Measurements from ENCODE around the gene BRIP1.
"Not testable (repeated sequence)": the region's sequence is repeated elsewhere in the genome, so short reads cannot be mapped to it uniquely, and the experiment has no call there.

Gene BRIP1

DNA sequence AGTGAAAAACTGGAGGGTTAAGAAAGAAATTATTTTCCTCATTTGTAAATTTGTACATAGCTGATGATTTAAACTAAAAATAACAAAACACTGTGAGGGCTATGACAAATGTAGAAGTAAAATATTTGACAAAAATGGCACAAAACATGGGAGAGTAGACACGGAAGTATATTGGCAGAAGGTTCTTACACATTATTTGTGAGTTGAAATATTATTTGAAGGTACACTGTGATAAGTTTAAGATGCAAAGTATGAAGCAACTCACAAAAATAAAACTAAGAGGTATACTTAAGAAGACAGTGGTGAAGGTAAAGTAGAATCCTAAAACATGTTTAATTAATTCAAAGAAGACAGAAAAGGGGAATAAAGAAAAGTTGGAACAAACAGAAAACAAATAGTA, 34.6 kb downstream of the BRIP1 start:
- DNase-seq (ENCODE audit: low read depth in 2 of 2), result no peak

DNA sequence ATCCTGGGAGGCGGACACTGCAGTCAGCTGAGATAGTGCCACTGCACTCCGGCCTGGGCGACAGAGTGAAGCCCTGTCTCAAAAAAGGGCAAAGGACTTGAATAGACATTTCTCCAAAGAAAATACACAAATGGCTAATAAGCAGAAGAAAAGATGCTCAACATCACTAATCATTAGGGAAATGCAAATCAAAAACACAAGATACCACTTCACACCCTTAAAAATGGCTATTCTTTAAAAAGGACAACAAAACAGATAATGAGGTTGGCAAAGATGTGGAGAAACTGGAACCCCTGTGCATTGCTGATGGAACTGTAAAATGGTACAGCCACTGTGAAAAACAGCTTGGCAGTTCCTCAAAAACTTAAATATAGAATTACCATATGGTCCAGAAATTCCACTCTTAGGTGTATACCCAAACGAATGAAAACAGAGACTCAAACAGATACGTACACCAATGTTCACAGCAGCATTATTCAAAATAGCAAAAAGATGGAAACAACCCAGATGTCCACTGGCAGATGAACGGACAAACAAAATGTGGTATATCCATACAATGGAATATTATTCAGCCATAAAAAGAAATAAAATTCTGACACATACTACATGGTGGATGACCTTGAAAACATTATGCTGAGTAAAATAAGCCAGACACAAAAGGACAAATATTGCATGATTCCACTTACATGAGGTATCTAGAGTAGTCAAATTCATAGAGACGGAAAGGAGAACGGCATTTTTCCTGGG, 35.5 kb downstream of the BRIP1 start:
- no peak for DNase-seq (ENCODE audit: low read depth in 2 of 2)

DNA sequence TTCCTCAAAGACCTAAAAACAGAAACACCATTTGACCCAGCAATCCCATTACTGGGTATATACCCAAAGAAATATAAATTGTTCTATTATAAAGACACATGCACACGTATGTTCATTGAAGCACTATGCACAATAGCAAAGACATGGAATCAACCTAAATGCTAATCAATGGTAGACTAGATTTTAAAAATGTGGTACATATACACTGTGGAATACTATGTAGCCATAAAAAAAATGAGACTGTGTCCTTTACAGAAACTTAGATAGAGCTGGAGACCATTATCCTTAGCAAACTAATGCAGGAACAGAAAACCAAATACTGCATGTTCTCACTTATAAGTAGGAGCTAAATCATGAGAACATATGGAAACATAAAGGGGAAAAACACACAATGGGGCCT, 36.5 kb downstream of the BRIP1 start:
- DNase-seq (ENCODE audit: low read depth in 2 of 2), result not testable (repeated sequence)

DNA sequence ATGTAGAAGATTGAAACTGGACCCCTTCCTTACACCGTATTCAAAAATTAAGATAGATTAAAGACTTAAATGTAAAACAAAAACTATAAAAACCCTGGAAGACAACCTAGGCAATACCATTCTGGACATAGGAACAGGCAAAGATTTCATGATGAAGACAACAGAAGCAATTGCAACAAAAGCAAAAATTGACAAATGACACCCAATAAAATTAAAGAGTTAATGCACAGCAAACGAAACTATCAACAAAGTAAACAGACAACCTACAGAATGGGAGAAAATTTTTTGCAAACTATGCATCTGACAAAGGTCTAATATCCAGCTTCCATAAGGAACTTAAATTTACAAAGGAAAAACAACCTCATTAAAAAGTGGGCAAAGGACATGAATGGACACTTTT, 37.1 kb downstream of the BRIP1 start:
- not testable (repeated sequence) for DNase-seq (ENCODE audit: low read depth in 2 of 2)

DNA sequence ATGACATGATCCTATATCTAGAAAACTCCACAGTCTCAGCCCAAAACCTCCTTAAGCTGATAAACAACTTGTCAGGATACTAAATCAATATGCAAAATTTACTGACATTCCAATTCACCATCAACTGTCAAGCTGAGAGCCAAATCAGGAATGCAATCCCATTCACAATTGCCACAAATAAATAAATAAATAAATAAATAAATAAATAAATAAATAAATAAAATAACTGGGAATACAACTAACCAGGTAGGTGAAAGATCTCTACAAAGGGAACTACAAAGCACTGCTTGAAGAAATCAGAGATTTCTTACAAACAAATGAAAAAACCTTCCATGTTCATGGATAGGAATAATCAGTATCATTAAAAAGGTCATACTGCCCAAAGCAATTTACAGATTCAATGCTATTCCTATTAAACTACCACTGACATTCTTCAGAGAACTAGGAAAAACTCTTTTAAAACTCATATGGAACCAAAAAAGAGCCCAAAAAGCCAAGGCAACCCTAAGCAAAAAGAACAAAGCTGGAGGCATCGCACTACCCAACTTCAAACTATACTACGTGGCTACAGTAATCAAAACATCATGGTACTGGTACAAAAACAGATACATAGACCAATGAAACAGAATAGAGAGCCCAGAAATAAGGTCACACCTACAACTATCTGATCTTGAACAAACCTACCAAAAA, 37.7 kb downstream of the BRIP1 start:
- no peak for DNase-seq (ENCODE audit: low read depth in 2 of 2)

DNA sequence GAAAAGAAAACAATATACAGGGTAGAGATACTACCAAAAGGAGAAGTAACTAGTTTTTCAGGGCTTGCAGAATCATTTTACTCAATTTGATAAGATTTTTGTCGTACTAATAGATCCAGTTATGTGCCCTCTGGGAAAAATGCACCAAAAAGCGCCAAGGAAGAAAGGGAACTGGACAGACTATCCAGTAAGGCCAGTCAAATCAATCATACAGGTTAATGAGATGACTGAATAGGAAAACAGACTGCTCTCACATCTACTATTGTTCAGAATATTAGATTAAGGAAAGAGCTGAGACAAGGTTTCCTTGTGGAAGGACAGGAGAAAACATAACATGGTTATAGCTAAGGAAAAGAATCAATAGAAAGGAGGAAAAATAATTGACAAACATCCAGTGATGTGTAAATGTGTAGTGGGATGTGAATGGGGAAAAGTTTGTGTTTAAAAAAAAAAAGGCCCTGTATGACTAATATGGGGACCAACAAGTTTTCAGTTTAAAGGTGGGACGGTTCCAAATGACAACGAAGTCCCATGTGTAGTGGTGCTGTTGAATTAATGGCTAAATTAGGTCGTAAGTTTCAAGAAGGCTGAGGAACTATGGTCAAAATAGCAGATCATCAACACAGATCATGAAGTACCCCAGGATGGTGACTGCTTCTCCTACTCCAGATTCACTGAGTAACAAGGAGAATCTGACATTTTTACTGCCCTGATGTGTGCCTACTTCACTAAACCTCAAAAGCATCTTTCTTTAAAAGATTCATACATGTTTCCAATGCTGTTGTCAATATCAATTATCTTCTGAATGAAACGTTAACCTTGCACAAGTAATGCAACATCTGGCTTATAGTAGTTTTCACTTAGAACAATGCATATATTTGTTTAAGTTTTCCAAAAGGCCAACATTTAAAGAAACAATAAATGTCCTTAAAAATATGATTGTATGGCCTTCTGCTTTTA, 40.7 kb downstream of the BRIP1 start:
- no peak for DNase-seq (ENCODE audit: low read depth in 2 of 2)

DNA sequence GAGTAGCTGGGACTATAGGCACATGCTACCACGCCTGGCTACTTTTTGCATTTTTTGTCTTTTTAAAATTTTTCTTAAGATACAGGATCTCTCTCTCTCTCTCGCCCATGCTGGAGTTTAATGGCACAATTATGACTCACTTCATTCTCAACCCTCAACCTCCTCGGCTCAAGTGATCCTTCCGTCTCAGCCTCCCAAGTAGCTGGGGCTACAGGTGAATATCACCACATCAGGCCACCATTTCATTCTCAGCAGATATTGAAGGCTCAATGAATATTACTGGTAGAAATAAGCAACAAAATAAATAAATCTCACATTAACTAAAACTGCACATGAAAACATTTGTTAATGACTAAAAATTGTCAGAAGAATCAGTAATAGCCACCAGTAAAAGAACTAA, 41.7 kb downstream of the BRIP1 start:
- no peak for DNase-seq (ENCODE audit: low read depth in 2 of 2)

DNA sequence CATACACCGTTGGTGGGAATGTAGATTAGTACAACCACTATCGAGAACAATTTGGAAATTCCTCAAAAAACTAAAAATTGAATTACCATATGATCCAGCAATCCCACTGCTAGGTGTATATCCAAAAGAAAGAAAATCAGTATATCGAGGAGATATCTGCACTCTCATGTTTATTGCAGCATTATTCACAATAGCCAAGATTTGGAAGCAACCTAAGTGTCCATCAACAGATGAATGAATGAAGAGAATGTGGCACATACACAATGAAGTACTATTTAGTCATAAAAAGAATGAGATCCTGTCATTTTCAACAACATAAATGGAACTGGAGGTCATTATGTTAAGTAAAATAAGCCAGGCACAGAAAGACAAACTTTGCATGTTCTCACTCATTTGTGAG, 44.1 kb downstream of the BRIP1 start:
- not testable (repeated sequence) for DNase-seq (ENCODE audit: low read depth in 2 of 2)

DNA sequence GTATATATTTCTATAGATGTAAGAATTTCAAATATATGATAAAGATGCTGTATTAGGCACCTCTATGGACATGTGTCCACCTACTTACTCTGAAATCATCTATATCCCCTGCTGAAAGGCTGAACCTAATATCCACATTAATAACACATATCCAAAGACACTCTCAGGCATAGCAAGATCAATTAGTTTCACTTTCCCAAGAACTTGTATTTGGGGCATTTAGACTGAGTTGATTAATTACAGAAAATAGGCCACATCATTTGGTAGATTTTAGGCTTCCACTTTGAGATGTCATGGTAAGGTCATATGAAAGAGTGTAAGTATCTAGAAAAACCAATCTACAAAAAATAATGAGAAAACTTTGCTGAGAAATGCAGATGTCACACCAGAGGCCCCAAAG, 45.1 kb downstream of the BRIP1 start:
- no peak for DNase-seq (ENCODE audit: low read depth in 2 of 2)

DNA sequence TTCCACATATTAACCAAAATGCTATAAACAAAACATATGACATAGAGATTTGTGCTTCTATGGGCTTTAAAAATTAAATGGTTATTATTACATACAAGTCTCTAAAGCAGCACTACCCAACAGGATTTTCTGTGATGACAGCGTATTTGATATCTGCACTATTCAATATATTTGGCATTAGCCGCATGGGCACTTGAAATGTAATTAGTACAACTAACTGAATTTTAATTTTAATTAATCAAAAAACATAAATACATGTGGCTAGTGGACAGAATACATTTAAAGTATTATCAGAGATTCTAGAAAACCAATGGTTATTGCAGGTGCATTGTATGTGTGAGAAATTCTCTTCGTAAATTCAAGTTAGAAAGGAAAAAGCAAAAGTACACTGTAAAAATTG, 45.9 kb downstream of the BRIP1 start:
- DNase-seq (ENCODE audit: low read depth in 2 of 2), result no peak

DNA sequence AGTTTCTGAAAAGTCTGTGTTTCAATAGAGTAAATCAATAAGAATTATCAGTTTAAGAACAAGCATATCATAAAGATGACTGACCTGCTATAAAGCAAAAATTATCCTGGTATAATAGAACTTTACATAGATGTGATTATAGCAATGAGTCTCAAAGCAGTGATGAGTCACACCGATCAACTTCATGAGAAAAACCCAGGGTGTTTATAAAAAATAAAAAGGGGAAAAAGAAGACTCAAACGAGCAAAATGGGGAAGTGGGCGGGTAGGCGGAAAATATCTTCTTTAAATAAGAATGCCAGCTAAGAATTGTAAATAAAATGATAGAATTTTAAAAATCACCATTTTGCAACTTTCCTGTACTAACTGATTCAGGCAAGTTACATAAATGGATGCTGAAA, 46.8 kb downstream of the BRIP1 start:
- no peak for DNase-seq (ENCODE audit: low read depth in 2 of 2)

DNA sequence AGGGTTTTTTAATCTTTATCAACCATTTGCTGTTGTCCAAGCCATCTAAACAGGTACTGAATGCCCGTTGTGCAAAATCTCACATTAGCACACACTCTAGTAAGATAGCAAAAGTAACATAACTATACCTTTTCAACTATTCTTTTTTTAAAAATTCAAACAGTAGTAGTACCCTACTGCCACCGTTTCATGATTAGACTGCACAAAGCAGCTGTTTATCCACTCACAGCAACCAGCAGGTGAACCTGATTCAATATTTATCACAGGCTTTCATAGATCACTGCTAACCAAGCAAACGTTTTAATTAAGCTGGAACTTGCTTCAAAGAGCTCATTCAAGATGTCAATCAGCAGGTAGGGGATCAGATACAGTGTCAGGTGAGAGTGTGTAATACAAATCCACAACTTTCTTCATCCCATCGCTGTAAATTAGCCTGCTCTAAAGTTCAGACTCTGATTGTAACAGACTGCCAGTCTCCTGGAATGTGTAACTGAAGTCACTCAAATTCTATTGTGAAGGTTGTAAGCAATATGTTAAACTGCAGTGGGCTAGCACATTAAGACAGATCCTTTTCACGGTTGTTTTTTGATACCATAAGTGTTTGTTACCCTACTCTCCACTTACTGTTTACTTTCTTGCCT, 47.3 kb downstream of the BRIP1 start:
- no peak for DNase-seq (ENCODE audit: low read depth in 2 of 2)

DNA sequence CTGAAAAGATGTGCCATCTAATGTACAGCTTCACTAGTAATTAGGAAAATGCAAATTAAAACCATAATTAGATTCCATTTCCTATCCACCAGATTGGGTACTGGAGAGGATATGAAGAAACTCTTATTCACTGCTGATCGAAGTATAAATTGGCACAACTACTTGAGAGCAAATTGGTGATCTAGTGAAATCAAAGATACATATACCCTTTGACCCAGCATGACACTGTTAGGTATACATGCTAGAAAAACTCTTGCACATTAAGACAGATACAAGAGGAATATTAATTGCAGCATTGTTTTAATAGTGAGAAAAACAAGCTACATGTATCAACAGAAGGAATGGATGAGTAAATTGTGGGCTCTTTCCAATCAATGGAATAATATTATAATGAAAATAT, 48.8 kb downstream of the BRIP1 start:
- no peak for DNase-seq (ENCODE audit: low read depth in 2 of 2)

DNA sequence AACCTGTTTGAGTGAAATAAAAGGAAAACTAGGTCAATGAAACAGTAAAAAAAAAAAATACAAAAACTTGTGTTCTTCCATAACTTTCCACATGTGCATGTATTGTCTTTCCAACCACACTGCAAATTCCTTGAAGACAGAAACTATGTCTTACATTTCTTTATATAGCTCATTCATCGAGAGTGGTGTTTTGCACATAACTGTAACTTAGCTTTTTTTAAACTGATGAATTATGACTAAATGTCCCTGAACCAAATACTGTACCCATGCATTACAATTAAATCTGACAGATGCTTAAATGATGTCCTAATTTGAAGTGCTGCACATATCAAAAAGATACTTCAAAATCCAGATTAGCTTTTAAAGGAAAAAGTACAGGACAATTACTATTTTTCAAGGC, 50.1 kb downstream of the BRIP1 start:
- no peak for DNase-seq (ENCODE audit: low read depth in 2 of 2)

DNA sequence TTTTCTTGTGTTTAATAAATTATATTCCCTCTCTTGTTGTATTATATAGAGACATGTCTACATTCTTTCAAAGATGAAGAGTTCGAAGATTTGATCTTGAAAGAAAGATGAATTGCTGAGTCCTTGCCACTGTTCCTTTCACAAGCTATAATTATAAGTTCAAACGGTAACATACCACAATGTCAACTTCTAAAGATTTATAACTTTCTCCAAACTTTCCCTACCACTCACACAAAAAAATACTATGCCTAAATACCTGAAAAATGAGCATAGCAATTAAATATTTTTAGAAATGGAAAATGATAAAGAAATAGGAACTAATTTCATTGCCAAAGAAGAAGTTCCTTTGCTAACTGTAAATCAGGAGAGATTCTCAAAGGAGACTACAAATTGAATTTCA, 50.6 kb downstream of the BRIP1 start:
- DNase-seq (ENCODE audit: low read depth in 2 of 2), result no peak

DNA sequence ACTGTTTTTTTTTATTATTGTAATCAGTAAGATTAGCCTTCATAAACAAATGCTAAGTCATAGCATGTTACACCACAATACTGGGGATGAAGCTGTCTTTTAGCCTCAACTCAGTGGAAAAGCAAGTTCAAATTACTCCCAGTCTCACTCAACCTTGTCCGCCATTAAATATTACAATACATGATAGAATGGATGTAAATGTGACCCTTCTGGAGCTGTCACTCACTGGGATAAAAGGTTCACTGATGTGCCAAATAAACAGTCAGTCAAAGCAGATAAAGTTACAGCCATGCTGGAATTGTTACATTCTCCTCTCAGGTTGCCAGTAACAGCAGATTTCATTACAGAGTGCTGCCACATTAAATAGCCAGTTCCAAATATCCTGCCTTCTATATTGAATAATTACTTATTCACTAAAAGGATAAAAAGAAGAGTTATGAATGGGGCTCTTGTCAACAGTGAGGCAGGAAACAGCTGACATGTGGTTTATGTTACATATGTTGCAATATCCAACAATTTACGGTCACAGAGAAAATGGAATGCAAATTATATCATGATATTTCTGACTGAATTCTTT, 53.4 kb downstream of the BRIP1 start:
- DNase-seq (ENCODE audit: low read depth in 2 of 2), result no peak

DNA sequence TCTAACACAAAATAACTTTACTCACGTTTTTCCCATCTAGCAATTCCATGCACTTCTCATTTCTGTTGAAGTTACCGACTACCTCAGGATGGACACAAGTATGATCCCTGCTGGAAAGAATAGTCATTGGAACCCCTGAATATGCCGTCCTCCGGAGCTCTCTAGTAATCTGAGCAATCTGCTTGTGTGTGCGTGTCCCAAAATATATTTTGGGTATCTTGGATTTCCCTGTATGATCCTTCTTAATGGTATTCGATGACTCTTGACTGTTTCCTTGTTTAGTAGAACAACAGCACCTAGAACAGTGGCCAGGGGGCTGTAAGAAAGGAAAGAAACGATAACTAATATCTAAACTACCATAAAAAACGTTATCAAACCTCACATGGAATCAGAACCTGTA, 54.9 kb downstream of the BRIP1 start:
- DNase-seq (ENCODE audit: low read depth in 2 of 2), result no peak

DNA sequence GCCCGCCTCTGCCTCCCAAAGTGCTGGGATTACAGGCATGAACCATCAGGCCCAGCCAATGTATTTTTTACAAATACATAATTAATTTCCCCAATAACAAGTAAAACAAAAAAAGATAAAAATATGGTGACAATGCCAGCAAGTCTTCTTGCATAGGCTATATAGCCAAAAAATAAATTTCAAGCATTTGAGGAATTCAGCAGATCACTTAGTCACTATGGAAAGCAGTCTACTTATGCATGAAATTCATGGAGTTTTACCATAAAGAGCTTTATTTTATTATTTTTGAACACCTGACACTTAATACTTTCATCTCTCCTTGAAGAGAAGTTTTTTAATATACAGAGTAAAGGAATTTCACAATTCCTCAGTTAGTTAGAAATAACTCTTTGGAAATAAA, 56.4 kb downstream of the BRIP1 start:
- DNase-seq (ENCODE audit: low read depth in 2 of 2), result no peak

DNA sequence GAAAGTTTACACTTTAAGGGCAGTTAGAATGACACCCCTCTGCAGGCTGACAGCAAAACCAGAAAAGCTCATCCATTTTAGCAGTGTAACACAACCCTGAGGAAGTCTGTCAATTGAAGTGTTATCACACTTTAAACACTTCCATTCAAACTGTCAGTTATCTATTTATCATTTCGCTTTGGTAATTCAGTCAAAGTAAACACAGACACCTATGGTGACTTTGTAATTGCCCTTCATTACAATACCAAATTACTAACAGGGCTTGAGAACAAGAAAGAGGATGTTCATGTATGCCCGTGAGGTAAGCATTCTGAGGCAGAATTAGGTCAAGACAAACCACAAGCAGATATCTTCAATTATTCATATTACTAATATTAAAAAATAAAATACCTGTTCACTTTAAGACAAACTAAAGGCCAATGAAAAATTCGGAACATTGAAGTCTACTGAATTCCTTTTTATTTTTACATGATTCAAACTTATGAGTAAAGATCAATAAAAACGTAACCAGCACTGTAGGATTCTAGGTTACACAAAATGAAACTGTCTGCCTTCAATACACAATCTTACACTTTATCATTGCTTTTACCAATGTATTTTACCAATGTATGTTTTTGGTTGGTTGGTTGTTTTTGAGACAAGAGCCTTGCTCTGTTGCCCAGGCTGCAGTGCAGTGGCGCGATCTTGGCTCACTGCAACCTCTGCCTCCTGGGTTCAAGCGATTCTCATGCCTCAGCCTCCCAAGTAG, 57.1 kb downstream of the BRIP1 start:
- no peak for DNase-seq (ENCODE audit: low read depth in 2 of 2)

DNA sequence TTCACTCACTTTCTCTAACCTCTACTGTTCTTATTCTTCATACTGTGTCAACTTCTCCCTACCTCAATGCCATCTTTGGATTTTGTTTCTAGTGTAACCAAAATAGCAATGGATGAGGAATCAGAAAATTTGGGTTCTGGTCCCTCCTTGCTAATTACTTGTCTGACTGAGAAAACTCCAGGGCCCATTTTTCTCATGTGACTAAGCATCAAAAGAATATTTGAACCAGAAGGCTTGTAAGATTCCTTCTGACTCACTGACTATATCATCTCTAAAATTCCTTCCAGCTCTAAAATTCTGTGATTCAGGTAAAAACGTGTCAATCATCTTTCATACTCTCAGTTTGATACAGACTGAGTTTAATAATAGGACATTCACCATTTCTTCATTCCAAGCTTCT, 57.9 kb downstream of the BRIP1 start:
- DNase-seq (ENCODE audit: low read depth in 2 of 2), result no peak

DNA sequence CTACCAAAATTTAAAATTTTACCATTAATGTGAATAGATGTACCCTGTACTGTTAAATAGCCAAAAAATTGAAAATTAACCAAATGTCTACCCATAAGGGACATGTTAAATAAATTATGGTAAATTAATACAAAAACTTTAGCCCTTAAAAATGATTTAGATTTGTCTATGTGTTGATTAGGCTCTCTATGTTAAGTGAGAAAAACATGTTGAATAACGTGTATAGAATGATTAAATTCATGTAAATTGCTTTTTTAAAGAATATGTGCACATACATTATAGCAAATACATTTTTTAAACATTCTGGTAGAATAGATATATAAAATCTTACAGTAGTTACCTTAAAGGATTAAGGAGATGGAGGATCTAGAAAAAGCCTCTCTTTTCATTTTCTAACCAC, 59.5 kb downstream of the BRIP1 start:
- no peak for DNase-seq (ENCODE audit: low read depth in 2 of 2)
